Fibroblast of lung (primary cell): ENCODE results near the gene TMBIM4. TPM values are rescaled to one million over a fixed set of nuclear protein-coding genes. Genes with fewer than 3 reads are reported as not detected.
"Not testable (repeated sequence)": the region's sequence is repeated elsewhere in the genome, so short reads cannot be mapped to it uniquely, and the experiment has no call there.

ENCODE experiments used
- DNase-seq, 2 donors: peaks; one replicate each; pipeline versions ENCODE4 v3.0.0 to v3.0.0-alpha.2; 2010; ENCODE audit warnings: low read depth in 2 of 2
- H2AFZ ChIP-seq: 2 replicates; pipeline ENCODE4 v1.5.1; 2012; ENCODE audit warnings: low read length, control low read depth, inconsistent platforms
- H3K27ac ChIP-seq: 2 replicates; pipeline ENCODE4 v1.5.1; 2011; ENCODE audit warnings: low read length, control low read depth; ENCODE audit not compliant: insufficient read depth
- H3K27me3 ChIP-seq: 2 replicates; pipeline ENCODE4 v1.5.1; 2011; ENCODE audit warnings: mild to moderate bottlenecking, low read length; ENCODE audit not compliant: control insufficient read depth, insufficient read depth
- H3K36me3 ChIP-seq: 2 replicates; pipeline ENCODE4 v1.5.1; 2011; ENCODE audit warnings: low read length; ENCODE audit not compliant: control insufficient read depth, insufficient read depth
- H3K4me1 ChIP-seq: 2 replicates; pipeline ENCODE4 v1.5.1; 2011; ENCODE audit warnings: low read length; ENCODE audit not compliant: control insufficient read depth, insufficient read depth; ENCODE audit errors: extremely low read depth
- H3K4me2 ChIP-seq: 2 replicates; pipeline ENCODE4 v1.5.1; 2011; ENCODE audit warnings: low read length, control low read depth; ENCODE audit not compliant: insufficient read depth; ENCODE audit errors: extremely low read depth
- H3K4me3 ChIP-seq, 4 experiments: fragments of 200-600 bp in 1 of 4; sonication (generic) in 1 of 4; replicated peaks in 1 of 4; 2 replicates each; pipeline ENCODE4 v1.5.1; 2011 to 2016; ENCODE audit warnings: low read length in 4 of 4, low read depth in 3 of 4, mild to moderate bottlenecking in 3 of 4, control low read depth in 2 of 4, inconsistent platforms in 1 of 4, mixed read lengths in 1 of 4; ENCODE audit not compliant: insufficient read depth in 1 of 4; ENCODE audit errors: control extremely low read depth in 1 of 4
- H3K79me2 ChIP-seq: 2 replicates; pipeline ENCODE4 v1.5.1; 2012; ENCODE audit warnings: mild to moderate bottlenecking, low read length, inconsistent platforms; ENCODE audit not compliant: control insufficient read depth, insufficient read depth
- H3K9ac ChIP-seq: 2 replicates; pipeline ENCODE4 v1.5.1; 2011; ENCODE audit warnings: mild to moderate bottlenecking, low read length, control low read depth; ENCODE audit not compliant: insufficient read depth
- H3K9me3 ChIP-seq: 2 replicates; pipeline ENCODE4 v1.5.1; 2012; ENCODE audit warnings: low read depth, low read length; ENCODE audit not compliant: control insufficient read depth, insufficient read depth
- H4K20me1 ChIP-seq: 2 replicates; pipeline ENCODE4 v1.5.1; 2011; ENCODE audit warnings: low read length; ENCODE audit not compliant: control insufficient read depth, insufficient read depth; ENCODE audit errors: extremely low read depth
- EZH2 ChIP-seq: IDR thresholded peaks from 2 replicates; pipeline ENCODE4 v1.5.1; 2012; ENCODE audit warnings: low read length, control low read depth, mild to moderate bottlenecking; ENCODE audit errors: missing control alignments
- polyA minus RNA-seq: library from RNA; depleted of rRNA, polyadenylated mRNA; stranded (reverse); fragments of >200 nt; gene quantifications from 2 replicates; pipeline ENCODE4 v1.2.3, GENCODE V29; 2011; ENCODE audit warnings: low replicate concordance
- polyA plus RNA-seq, 2 donors: library from polyadenylated mRNA; depleted of rRNA in 1 of 2; stranded (reverse) in 1 of 2; unstranded in 1 of 2; fragments of >200 nt; gene quantifications; 2 replicates each; pipeline ENCODE4 v1.2.1, GENCODE V29; 2011 to 2012; ENCODE audit warnings: missing spikeins in 1 of 2
- total RNA-seq: library from RNA; depleted of rRNA; stranded (reverse); fragments of >200 nt; gene quantifications from 2 replicates; pipeline ENCODE4 v1.2.1, GENCODE V29; 2014
- TF ChIP-seq, protein P1 (sequence below), 2 donors: IDR thresholded peaks in 1 of 2; conservative IDR thresholded peaks in 1 of 2; 1 replicate in 1 of 2; 2 replicates in 1 of 2; pipeline ENCODE4 v1.5.1; 2011 to 2012; ENCODE audit warnings: low read length in 2 of 2, control low read depth in 1 of 2, inconsistent platforms in 1 of 2, low read depth in 1 of 2, mild to moderate bottlenecking in 1 of 2

The TMBIM4 gene, protein sequence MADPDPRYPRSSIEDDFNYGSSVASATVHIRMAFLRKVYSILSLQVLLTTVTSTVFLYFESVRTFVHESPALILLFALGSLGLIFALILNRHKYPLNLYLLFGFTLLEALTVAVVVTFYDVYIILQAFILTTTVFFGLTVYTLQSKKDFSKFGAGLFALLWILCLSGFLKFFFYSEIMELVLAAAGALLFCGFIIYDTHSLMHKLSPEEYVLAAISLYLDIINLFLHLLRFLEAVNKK
- total RNA-seq, result 48.8 and 69.2 TPM in 2 replicates
- 128 and 140 TPM in 2 replicates for polyA plus RNA-seq
- 99.9 and 114 TPM in 2 replicates for polyA plus RNA-seq (2012)
- polyA minus RNA-seq, result 18.7 and 45.1 TPM in 2 replicates

DNA sequence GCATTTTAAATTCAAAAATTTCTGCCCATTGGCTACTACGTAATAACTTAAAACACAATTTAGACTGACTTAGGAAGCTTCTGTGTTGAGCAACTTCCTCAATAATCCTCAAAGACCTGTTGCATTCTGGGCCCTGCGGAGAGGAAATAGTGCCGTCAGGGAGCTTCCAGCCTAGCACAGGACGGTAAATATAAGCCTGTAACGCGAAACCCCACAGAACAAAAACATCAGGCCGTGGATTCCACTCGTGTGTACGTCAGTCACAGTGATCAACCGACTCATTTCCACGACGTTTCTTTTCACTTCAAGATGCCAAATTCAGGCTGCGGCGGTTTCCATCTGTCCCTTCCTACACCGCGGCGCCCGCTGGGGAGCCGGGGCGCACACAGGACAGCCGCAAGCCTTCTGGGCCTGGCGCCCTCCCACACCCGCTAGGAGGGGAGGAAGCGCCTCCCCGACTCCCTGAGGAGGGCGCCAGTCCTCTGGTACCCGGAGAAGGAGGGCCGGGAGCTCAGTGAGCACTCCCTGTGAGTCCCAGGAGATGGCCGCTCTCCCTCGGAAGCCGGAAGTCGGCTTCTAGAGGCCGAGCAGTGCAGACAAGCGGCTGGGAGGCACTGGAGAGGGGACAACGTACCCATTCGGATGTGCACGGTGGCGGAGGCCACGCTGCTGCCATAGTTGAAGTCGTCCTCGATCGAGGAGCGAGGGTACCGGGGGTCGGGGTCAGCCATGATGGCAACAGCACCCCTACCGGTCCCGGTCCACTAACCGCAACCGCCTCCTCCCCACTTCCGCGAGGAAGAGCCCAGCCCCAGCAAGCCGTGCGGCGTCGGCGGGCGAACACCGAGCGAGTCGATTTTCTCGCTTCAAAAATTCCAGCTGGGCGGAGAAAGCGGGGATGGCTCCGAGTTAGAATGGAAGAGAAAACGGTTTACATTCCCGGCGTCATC lies at the start of gene TMBIM4:
Gene TMBIM4, minus strand, starts transcription at position 776 of the 950 bp plus-strand sequence. Its CDS starts 45 bp downstream, at position 731.
- peak; percentile 94 to 97 for DNase-seq
- Histone ChIP-seq H3K4me3 (peak within 1 kb of the TSS; percentile 56 to 91 (median 76)), H3K27me3 (no peaks in the 10 kb centered on the region), H3K9me3 (no peaks in the 10 kb centered on the region), H3K9ac (peak within 1 kb of the TSS; percentile 84), H3K36me3 (no peaks in the 10 kb centered on the region), H3K4me1 (peaks cover 2% of the 10 kb centered on the region), H3K79me2 (peaks cover 38% of the 10 kb centered on the region), H3K27ac (peak within 1 kb of the TSS; percentile 95), H3K4me2 (peak within 1 kb of the TSS; percentile 99), H4K20me1 (no peaks in the 10 kb centered on the region), H2AFZ (peak within 1 kb of the TSS; percentile 90)
- TF ChIP-seq, protein P1, sequence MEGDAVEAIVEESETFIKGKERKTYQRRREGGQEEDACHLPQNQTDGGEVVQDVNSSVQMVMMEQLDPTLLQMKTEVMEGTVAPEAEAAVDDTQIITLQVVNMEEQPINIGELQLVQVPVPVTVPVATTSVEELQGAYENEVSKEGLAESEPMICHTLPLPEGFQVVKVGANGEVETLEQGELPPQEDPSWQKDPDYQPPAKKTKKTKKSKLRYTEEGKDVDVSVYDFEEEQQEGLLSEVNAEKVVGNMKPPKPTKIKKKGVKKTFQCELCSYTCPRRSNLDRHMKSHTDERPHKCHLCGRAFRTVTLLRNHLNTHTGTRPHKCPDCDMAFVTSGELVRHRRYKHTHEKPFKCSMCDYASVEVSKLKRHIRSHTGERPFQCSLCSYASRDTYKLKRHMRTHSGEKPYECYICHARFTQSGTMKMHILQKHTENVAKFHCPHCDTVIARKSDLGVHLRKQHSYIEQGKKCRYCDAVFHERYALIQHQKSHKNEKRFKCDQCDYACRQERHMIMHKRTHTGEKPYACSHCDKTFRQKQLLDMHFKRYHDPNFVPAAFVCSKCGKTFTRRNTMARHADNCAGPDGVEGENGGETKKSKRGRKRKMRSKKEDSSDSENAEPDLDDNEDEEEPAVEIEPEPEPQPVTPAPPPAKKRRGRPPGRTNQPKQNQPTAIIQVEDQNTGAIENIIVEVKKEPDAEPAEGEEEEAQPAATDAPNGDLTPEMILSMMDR (conservative IDR thresholded peaks at IDR 0.05 in 1 of 2, IDR thresholded peaks at IDR 0.05 in 1 of 2; ENCODE audit: low read depth in 1 of 2, low read length in 2 of 2), result peak; percentile 28 to 37
- no peak for TF ChIP-seq EZH2

DNA sequence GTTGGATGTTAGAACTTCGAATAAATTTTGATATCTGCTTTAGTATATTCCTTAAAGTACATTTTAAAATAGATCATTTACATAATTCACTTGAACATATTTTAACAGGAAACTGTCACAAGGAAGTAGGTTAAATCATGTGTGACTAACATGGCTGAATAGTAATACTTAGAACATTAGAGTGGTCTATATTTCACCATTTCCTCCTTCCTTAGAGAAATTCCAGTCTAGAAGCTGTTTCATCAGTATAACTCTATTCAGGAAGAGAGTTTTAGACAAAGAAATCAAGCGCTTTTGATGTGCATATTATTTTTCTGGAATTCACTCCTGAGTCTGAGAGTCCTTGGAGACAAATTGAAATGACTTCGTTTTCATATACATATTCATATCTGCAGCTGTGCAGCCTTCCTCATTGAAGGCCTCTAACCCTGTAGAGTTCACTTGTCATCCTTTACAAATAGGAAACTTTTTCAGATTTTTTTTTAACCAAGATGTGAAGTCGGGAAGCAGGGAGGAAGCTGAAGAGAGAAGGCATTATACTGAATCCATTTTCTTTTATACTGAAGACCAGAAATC lies 47.6 kb upstream of the TMBIM4 start:
- H3K27ac ChIP-seq, result no peak overlapping the region
- no peaks in the 10 kb centered on the region for H3K9me3 ChIP-seq
- no peak overlapping the region for H3K9ac ChIP-seq
- no peak overlapping the region for H3K4me2 ChIP-seq
- H3K36me3 ChIP-seq, result no peaks in the 10 kb centered on the region
- H3K79me2 ChIP-seq, result no peaks in the 10 kb centered on the region
- no peaks in the 10 kb centered on the region for H3K27me3 ChIP-seq
- no peaks in the 10 kb centered on the region for H3K4me1 ChIP-seq
- DNase-seq, result no peak
- no peak for TF ChIP-seq EZH2
- TF ChIP-seq, protein P1 (conservative IDR thresholded peaks at IDR 0.05 in 1 of 2, IDR thresholded peaks at IDR 0.05 in 1 of 2; ENCODE audit: low read depth in 1 of 2, low read length in 2 of 2), result no peak
- no peaks in the 10 kb centered on the region for H4K20me1 ChIP-seq
- H3K4me3 ChIP-seq, result no peak overlapping the region
- no peak overlapping the region for H2AFZ ChIP-seq

DNA sequence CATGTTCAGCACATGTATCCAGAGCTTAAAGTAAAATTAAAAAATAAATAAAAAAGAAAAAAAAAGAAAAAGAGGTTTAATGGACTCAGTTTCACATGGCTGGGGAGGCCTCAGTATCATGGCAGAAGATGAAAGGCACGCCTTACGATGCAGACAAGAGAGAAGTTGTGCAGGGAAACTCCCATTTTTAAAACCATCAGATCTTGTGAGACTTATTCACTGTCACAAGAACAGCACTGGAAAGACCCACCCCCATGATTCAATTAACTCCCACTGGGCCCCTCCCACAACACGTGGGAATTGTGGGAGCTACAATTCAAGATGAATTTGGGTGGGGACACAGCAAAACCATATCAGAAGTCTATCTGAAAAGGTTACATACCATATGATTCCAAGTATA lies 43.2 kb upstream of the TMBIM4 start:
- not testable (repeated sequence) for H3K27ac ChIP-seq, H4K20me1 ChIP-seq, DNase-seq, H3K27me3 ChIP-seq, H2AFZ ChIP-seq, H3K4me1 ChIP-seq, H3K9ac ChIP-seq, H3K4me3 ChIP-seq, H3K9me3 ChIP-seq, H3K36me3 ChIP-seq, H3K79me2 ChIP-seq, H3K4me2 ChIP-seq

DNA sequence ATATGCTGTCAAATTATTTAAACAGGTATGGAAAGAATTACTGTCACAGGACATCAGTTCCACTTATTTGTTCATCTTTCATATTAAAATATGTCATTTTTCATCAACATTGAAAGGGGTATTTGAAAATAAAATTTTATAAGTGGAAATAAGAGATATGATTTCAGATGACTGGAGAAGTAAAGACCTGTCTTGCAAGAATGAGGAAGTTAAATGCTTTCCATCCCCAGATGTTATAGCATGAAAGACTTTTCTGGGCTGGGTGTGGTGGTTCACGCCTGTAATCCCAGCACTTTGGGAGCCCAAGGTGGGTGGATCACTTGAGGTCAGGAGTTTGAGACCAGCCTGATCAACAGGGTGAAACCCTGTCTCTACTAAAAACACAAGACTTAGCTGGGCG lies 41.8 kb upstream of the TMBIM4 start:
- not testable (repeated sequence) for H3K9ac ChIP-seq, H3K4me1 ChIP-seq, H3K4me3 ChIP-seq, H4K20me1 ChIP-seq, H3K9me3 ChIP-seq, H2AFZ ChIP-seq, H3K79me2 ChIP-seq, H3K4me2 ChIP-seq, H3K27me3 ChIP-seq, H3K36me3 ChIP-seq, H3K27ac ChIP-seq, DNase-seq
